ENCODE results near the gene NRXN3.

Gene NRXN3

DNA sequence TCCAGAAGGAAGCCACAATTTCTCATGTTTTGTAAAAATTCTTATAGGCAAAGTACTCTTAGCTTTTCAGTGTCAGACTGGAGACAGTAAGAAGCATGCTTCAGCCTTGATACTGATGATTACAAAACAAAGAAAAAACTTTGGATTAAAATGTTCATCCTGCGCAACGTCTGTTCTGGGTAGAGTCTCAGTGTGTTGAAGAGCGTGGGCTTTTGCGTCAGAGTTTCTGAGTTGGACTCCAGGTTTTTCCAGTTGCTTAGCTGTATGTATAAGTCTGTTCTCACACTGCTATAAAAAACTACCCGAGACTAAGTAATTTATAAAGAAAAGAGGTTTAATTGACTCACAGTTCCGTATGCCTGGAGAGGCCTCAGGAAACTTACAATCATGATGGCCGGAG is 1533.0 kb downstream of the NRXN3 start:
- TF ChIP-seq, protein P1, sequence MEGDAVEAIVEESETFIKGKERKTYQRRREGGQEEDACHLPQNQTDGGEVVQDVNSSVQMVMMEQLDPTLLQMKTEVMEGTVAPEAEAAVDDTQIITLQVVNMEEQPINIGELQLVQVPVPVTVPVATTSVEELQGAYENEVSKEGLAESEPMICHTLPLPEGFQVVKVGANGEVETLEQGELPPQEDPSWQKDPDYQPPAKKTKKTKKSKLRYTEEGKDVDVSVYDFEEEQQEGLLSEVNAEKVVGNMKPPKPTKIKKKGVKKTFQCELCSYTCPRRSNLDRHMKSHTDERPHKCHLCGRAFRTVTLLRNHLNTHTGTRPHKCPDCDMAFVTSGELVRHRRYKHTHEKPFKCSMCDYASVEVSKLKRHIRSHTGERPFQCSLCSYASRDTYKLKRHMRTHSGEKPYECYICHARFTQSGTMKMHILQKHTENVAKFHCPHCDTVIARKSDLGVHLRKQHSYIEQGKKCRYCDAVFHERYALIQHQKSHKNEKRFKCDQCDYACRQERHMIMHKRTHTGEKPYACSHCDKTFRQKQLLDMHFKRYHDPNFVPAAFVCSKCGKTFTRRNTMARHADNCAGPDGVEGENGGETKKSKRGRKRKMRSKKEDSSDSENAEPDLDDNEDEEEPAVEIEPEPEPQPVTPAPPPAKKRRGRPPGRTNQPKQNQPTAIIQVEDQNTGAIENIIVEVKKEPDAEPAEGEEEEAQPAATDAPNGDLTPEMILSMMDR (IDR thresholded peaks at IDR 0.05; ENCODE audit: low read depth, low read length, missing control alignments), result no peak
- DNase-seq (ENCODE audit: low read depth), result no peak
- no peak overlapping the region for H3K4me3 ChIP-seq (ENCODE audit: low read depth, low read length)

DNA sequence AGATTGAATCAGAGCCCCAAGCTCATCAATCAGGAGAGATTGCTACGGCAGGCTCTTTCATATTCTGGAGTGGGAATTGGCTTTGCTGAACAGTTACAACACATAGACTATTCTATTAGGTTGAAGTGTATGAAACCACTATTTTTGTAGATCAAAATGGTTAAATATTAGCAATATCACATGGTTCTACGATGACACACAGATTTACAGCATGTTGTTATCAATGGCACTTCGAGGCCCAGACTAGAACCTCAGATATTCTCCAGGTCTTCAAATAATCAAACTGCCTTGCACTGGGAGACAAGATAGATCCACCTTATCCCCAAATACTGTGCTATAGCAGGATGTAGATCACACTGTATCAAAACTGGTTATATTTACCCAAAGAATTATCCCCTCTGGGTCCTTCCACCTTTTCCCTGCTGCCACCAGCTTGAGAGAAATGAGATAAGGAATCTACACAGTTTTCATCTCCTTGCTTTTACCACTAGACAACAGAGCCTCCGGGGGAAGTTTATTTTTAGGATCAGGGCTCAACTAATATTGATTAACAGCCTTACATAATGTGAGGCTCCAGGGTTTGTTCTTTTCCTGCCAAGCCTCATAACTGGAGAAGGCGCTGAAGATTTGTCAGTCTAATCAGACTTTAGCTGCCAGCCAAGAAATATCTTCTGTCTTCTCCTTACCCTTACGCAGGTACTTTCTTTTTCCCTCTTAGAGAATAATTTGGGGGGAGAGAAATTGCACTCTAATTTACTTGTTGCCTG is 1534.1 kb downstream of the NRXN3 start:
- TF ChIP-seq, protein P1 (IDR thresholded peaks at IDR 0.05; ENCODE audit: low read depth, low read length, missing control alignments), result no peak

DNA sequence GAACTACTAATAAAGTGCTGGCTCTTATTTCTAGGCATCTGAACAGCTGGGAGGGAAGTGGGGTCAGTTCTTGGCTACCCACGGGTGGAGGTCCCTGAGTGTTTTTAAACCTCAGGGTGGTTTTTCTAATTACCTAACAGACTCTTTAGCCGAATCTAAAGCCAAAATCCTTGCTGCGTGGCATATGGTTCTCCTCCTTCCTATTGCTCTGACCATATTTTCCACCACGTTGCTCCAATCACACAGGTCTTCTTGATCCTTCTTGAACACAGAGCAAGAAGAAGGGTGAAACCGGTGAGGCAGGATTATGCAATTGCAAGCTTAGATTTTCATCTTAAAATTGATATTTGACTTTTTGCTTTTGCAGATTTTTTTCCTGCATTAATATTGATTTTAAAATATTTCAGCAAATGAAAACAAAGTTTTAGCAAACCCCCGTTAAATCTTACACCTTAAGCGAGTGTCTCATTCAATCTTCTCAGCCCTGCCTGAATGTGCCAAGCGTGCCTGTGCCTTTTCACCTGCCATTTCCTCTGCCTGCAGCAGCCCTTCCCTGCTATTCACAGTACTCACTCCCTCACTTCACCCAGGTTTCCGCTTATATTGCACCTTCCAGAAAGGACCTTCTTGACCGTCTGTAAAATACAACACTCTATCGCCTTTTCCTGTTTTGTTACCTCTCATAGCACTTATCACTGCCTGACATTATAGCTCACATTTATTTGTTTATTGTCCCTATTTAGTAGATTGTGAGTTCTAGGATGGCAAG is 1535.1 kb downstream of the NRXN3 start:
- no peak overlapping the region for H3K4me3 ChIP-seq (ENCODE audit: low read depth, low read length)
- DNase-seq (ENCODE audit: low read depth), result no peak
- TF ChIP-seq, protein P1 (IDR thresholded peaks at IDR 0.05; ENCODE audit: low read depth, low read length, missing control alignments), result no peak

More for the DNA sequence above, 1534.1 kb downstream of the NRXN3 start:
- no peak overlapping the region for H3K4me3 ChIP-seq (ENCODE audit: low read depth, low read length)
- DNase-seq (ENCODE audit: low read depth), result no peak

DNA sequence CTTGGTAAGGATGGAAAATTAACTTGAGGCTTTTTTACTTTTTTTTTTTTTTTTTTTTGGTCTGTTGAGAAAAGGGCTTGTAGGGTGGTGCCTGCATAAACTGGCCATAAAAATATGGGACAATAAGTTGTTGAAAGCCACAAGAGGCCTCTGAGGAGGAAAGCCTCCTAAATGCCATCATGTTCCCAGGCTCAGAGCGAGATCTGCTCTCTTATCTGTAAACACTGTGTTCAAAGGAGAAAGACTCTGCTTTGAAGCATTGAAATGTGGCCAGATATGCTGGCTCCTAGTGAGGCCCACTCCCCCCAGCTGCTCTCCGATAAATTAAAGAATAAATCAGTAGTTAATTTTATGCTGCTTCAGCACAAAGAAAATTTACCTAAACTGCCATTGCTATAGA is 1536.2 kb downstream of the NRXN3 start:
- TF ChIP-seq, protein P1 (IDR thresholded peaks at IDR 0.05; ENCODE audit: low read depth, low read length, missing control alignments), result no peak
- no peak overlapping the region for H3K4me3 ChIP-seq (ENCODE audit: low read depth, low read length)
- no peak for DNase-seq (ENCODE audit: low read depth)

DNA sequence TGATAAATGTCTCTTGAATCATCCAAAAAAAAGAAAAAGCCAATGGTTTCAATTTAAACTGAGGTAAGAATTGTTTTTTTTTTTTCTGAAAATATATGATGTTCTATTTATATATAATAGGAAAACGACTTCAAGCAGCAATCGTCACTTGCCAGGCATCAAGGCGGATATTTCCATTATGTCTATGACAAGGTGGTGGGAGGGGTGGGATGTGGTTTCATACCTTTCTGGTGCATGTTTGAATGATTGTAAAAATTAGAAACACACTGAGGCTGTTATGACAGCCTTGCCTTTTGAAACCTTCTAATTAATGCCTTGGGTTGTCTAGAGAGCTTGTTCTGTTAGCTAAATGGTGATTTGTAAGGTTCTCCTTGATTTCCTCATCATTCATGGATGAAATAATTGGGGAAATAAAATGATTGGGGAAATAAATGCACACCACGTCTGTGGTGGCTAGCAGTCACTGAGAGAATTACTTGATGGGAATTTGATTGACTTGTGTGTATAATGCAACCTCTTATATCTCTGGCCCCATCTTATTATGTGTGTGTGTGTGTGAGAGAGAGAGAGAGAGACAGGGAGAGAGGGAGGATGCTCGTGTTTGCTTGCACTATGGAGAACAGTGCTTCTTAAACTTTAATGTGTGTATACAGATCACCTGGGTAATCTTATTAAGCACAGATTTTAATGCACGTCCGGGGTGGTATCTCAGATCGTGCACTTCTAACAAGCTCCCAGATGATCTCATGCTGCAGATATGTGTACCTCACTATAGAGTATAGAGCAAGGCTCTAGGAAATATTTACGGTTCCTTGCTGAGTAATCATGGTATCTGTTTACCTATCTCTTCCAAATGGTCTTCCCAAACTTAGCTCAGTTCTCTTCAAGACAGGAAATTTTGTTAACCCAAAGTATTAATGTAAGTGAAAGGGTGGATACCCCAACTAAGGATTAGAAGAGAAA is 1538.5 kb downstream of the NRXN3 start:
- TF ChIP-seq, protein P1 (IDR thresholded peaks at IDR 0.05; ENCODE audit: low read depth, low read length, missing control alignments), result no peak
- no peak overlapping the region for H3K4me3 ChIP-seq (ENCODE audit: low read depth, low read length)
- DNase-seq (ENCODE audit: low read depth), result no peak

DNA sequence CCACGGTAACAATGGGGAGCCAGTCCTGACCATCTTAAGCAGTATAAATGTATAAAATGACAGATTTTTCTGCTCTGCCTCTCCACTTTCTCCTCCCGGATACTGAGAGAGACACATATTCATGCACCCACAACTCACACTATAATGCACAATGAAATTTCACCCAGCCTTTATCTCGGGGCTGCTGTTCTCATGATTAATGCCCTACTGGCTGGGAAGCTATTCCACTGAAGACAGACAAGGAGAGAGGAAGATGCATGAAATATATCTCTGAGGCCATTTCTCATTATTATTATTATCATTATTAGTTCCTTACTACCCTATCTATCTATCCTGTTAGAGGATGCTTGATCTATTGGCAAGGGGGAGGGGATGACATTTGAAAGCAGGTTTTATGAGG is 1539.4 kb downstream of the NRXN3 start:
- DNase-seq (ENCODE audit: low read depth), result no peak
- TF ChIP-seq, protein P1 (IDR thresholded peaks at IDR 0.05; ENCODE audit: low read depth, low read length, missing control alignments), result no peak
- H3K4me3 ChIP-seq (ENCODE audit: low read depth, low read length), result no peak overlapping the region
